WTC11 (cell line): Measurements from ENCODE around the gene MAS1. TPM values are rescaled to one million over a fixed set of nuclear protein-coding genes. Genes with fewer than 3 reads are reported as not detected.

Experiments used
- ATAC-seq: fragments of 200-7000 bp; cut with Tn5 transposase; 2 replicates; pipeline ENCODE4 v1.10.0; 2021; ENCODE audit warnings: mild to moderate bottlenecking, moderate library complexity
- CTCF ChIA-PET: fragments of 300-600 bp; sonication (Branson Sonifier 250); formaldehyde crosslinking; loops from one replicate; lab custom pipeline; 2021; ENCODE audit warnings: antibody characterized with exemption; lab: Charles Lee
- POLR2A ChIA-PET: fragments of 350-600 bp; sonication (Branson Sonifier 250); formaldehyde crosslinking; loops from one replicate; lab custom pipeline; 2021; ENCODE audit warnings: antibody characterized with exemption; lab: Charles Lee
- DNase-seq: peaks from one replicate; pipeline ENCODE4 v3.0.0; 2021; ENCODE audit warnings: low spot score
- H3K27ac Mint-ChIP-seq: 2 replicates; pipeline ENCODE4 v1.8.0; 2021; ENCODE audit warnings: mixed read lengths
- H3K27me3 Mint-ChIP-seq: 2 replicates; pipeline ENCODE4 v1.8.0; 2021; ENCODE audit warnings: low read depth, mild to moderate bottlenecking, moderate library complexity, mixed read lengths
- H3K36me3 Mint-ChIP-seq: 2 replicates; pipeline ENCODE4 v1.8.0; 2021; ENCODE audit warnings: mixed read lengths
- H3K4me1 Mint-ChIP-seq: 2 replicates; pipeline ENCODE4 v1.8.0; 2022; ENCODE audit warnings: mixed read lengths
- H3K4me3 Mint-ChIP-seq: 2 replicates; pipeline ENCODE4 v1.8.0; 2021; ENCODE audit warnings: mild to moderate bottlenecking, moderate library complexity, mixed read lengths
- H3K9me3 Mint-ChIP-seq: 2 replicates; pipeline ENCODE4 v1.8.0; 2021; ENCODE audit warnings: mixed read lengths
- AR ChIP-seq: fragments of 250-450 bp; sonication (Bioruptor Pico); IDR thresholded peaks from 2 replicates; pipeline ENCODE4 v1.9.0; 2021; ENCODE audit warnings: mild to moderate bottlenecking
- CBFB ChIP-seq: sonication (generic); formaldehyde crosslinking; IDR thresholded peaks from 2 replicates; pipeline ENCODE4 v1.8.1; 2022; ENCODE audit warnings: mild to moderate bottlenecking, low read depth, missing genetic modification reagents
- ETV6 ChIP-seq: sonication (generic); formaldehyde crosslinking; IDR thresholded peaks from 2 replicates; pipeline ENCODE4 v1.8.1; 2022; ENCODE audit warnings: mild to moderate bottlenecking, missing genetic modification reagents
- FOXK1 ChIP-seq: sonication (generic); formaldehyde crosslinking; IDR thresholded peaks from 2 replicates; pipeline ENCODE4 v1.8.0; 2022; ENCODE audit warnings: mild to moderate bottlenecking, moderate library complexity, missing genetic modification reagents
- GRHL2 ChIP-seq: fragments of 250-450 bp; sonication (Bioruptor Pico); IDR thresholded peaks from 2 replicates; pipeline ENCODE4 v1.8.0; 2022; ENCODE audit warnings: mild to moderate bottlenecking, moderate library complexity; ENCODE audit not compliant: insufficient replicate concordance, severe bottlenecking
- GTF2I ChIP-seq: fragments of 250-450 bp; sonication (Bioruptor Pico); conservative IDR thresholded peaks from 2 replicates; pipeline ENCODE4 v1.4.0; 2021; ENCODE audit warnings: mild to moderate bottlenecking
- JAZF1 ChIP-seq: fragments of 250-450 bp; sonication (Bioruptor Pico); IDR thresholded peaks from 2 replicates; pipeline ENCODE4 v1.9.0; 2021; ENCODE audit warnings: moderate library complexity, mild to moderate bottlenecking, inconsistent platforms
- NR2C2 ChIP-seq: sonication (generic); formaldehyde crosslinking; IDR thresholded peaks from 2 replicates; pipeline ENCODE4 v1.8.0; 2022; ENCODE audit warnings: mild to moderate bottlenecking, missing genetic modification reagents
- NR3C1 ChIP-seq: sonication (generic); formaldehyde crosslinking; conservative IDR thresholded peaks from 2 replicates; pipeline ENCODE4 v1.8.1; 2023; ENCODE audit warnings: low read depth, mild to moderate bottlenecking, missing genetic modification reagents
- OVOL2 ChIP-seq: fragments of 250-450 bp; sonication (Bioruptor Pico); IDR thresholded peaks from 2 replicates; pipeline ENCODE4 v1.9.0; 2021; ENCODE audit warnings: mild to moderate bottlenecking, borderline replicate concordance
- PRRX2 ChIP-seq: fragments of 250-450 bp; sonication (Bioruptor Pico); IDR thresholded peaks from 2 replicates; pipeline ENCODE4 v1.8.0; 2021; ENCODE audit warnings: mild to moderate bottlenecking
- RORB ChIP-seq: fragments of 250-450 bp; sonication (Bioruptor Pico); IDR thresholded peaks from 2 replicates; pipeline ENCODE4 v1.9.0; 2021; ENCODE audit warnings: mild to moderate bottlenecking
- SMAD3 ChIP-seq: sonication (generic); formaldehyde crosslinking; IDR thresholded peaks from 2 replicates; pipeline ENCODE4 v1.8.0; 2022; ENCODE audit warnings: missing genetic modification reagents, mild to moderate bottlenecking, borderline replicate concordance
- TEAD4 ChIP-seq: sonication (generic); formaldehyde crosslinking; IDR thresholded peaks from 2 replicates; pipeline ENCODE4 v1.8.0; 2022; ENCODE audit warnings: mild to moderate bottlenecking, missing genetic modification reagents
- ZMAT4 ChIP-seq: fragments of 250-450 bp; sonication (Bioruptor Pico); IDR thresholded peaks from 2 replicates; pipeline ENCODE4 v1.9.0; 2021; ENCODE audit warnings: mild to moderate bottlenecking
- ZNF138 ChIP-seq: sonication (generic); formaldehyde crosslinking; conservative IDR thresholded peaks from 2 replicates; pipeline ENCODE4 v1.8.1; 2022; ENCODE audit warnings: mild to moderate bottlenecking, moderate library complexity, missing genetic modification reagents
- ZNF232 ChIP-seq: sonication (generic); formaldehyde crosslinking; IDR thresholded peaks from 2 replicates; pipeline ENCODE4 v1.8.0; 2022; ENCODE audit warnings: mild to moderate bottlenecking, missing genetic modification reagents
- ZNF425 ChIP-seq: fragments of 250-450 bp; sonication (Bioruptor Pico); conservative IDR thresholded peaks from 2 replicates; pipeline ENCODE4 v1.9.0; 2021; ENCODE audit warnings: mild to moderate bottlenecking
- ZNF512 ChIP-seq: sonication (generic); formaldehyde crosslinking; IDR thresholded peaks from 2 replicates; pipeline ENCODE4 v1.8.1; 2022; ENCODE audit warnings: missing genetic modification reagents, borderline replicate concordance
- total RNA-seq: library from RNA; stranded (reverse); gene quantifications from 3 replicates; pipeline ENCODE4 v1.2.3, GENCODE V29; 2021
- TF ChIP-seq, protein P1 (sequence below): sonication (generic); formaldehyde crosslinking; IDR thresholded peaks from 2 replicates; pipeline ENCODE4 v1.8.0; 2022; ENCODE audit warnings: mild to moderate bottlenecking, missing genetic modification reagents

The MAS1 gene
- total RNA-seq, 1 experiment from 2014 or later, result 0.68 TPM

GRCh38 chr6:159880412-159880975, 10.3 kb upstream of the MAS1 start:
- TF ChIP-seq JAZF1 (CRISPR knock-in tag) (no peak), RORB (no peak), ZNF232 (no peak), GTF2I (CRISPR knock-in tag) (no peak), AR (CRISPR knock-in tag) (no peak), ZNF512 (CRISPR knock-in tag) (no peak), SMAD3 (CRISPR knock-in tag) (no peak), ZNF138 (CRISPR knock-in tag) (no peak), GRHL2 (CRISPR knock-in tag) (no peak), PRRX2 (no peak), TEAD4 (CRISPR knock-in tag) (no peak), CBFB (CRISPR knock-in tag) (no peak), ETV6 (no peak), NR3C1 (CRISPR knock-in tag) (no peak), FOXK1 (CRISPR knock-in tag) (no peak), NR2C2 (no peak), OVOL2 (CRISPR knock-in tag) (no peak), ZMAT4 (CRISPR knock-in tag) (no peak), ZNF425 (CRISPR knock-in tag) (no peak)
- TF ChIP-seq, protein P1, sequence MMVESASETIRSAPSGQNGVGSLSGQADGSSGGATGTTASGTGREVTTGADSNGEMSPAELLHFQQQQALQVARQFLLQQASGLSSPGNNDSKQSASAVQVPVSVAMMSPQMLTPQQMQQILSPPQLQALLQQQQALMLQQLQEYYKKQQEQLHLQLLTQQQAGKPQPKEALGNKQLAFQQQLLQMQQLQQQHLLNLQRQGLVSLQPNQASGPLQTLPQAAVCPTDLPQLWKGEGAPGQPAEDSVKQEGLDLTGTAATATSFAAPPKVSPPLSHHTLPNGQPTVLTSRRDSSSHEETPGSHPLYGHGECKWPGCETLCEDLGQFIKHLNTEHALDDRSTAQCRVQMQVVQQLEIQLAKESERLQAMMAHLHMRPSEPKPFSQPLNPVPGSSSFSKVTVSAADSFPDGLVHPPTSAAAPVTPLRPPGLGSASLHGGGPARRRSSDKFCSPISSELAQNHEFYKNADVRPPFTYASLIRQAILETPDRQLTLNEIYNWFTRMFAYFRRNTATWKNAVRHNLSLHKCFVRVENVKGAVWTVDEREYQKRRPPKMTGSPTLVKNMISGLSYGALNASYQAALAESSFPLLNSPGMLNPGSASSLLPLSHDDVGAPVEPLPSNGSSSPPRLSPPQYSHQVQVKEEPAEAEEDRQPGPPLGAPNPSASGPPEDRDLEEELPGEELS, result no peak
- ChIA-PET CTCF (interaction anchor here (1.0 kb wide), 1 partner anchor 117 kb away, joined by 3 read pairs; no protein-coding TSS in a partner anchor), POLR2A (no interaction called here)
- Mint-ChIP-seq H3K4me1 (peaks cover 7% of the 10 kb centered on the region), H3K9me3 (peaks cover 8% of the 10 kb centered on the region; the same call in 1 of the 2 replicates), H3K4me3 (no peak overlapping the region), H3K27me3 (no peaks in the 10 kb centered on the region), H3K36me3 (no peaks in the 10 kb centered on the region), H3K27ac (no peak overlapping the region)
- DNase-seq, result no peak
- ATAC-seq, result no peak
